Astrocyte of the cerebellum (primary cell): ENCODE data around the gene THAP3.
A peak's percentile ranks its signal among the peaks of the same experiment; 100 is the strongest.
"Not testable (repeated sequence)": the region's sequence is repeated elsewhere in the genome, so short reads cannot be mapped to it uniquely, and the experiment has no call there.

ENCODE experiments used
- DNase-seq: peaks from one replicate; pipeline ENCODE4 v3.0.0-alpha.2; 2011; ENCODE audit warnings: low read depth
- H3K4me3 ChIP-seq: 2 replicates; pipeline ENCODE4 v1.5.1; 2011; ENCODE audit warnings: mild to moderate bottlenecking, low read depth, low read length, moderate library complexity
- CTCF ChIP-seq: IDR thresholded peaks from 2 replicates; pipeline ENCODE4 v1.5.1; 2012; ENCODE audit warnings: low read length, low read depth, moderate library complexity, mild to moderate bottlenecking; ENCODE audit errors: missing control alignments
- in situ Hi-C: cut with HindIII; loops from 2 replicates; pipeline ENCODE4 v1.10.0; 2017; ENCODE audit warnings: low sequenced_read_pairs

THAP3 gene

GRCh38 chr1:6596351-6596750, 28.3 kb upstream of the THAP3 start:
- in situ Hi-C loops = no loop called here

GRCh38 chr1:6596886-6597776, 27.5 kb upstream of the THAP3 start:
- TF ChIP-seq CTCF = no peak

More at GRCh38 chr1:6596351-6596750, 28.3 kb upstream of the THAP3 start:
- no peak for DNase-seq
- TF ChIP-seq CTCF = no peak
- no peak overlapping the region for H3K4me3 ChIP-seq

DNA sequence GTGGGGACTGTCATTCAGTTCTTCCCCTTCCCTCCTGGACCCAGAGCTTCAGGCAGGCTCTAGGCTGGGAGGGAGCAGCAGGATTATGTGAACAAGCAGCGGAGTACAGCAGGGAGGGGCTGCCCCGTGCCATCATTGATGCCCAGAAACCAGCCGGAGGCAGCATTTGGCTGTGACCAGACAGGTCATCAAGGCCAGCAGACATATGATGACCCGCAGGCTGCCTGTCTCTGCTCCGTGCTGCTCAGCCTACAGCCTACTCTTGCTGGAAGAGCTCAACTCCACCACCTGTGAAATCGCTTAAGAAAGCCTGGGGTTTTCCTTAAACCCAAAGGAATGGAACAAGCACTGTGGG, 26.9 kb upstream of the THAP3 start:
- in situ Hi-C loops = no loop called here
- no peak overlapping the region for H3K4me3 ChIP-seq
- no peak for TF ChIP-seq CTCF
- no peak for DNase-seq

More at GRCh38 chr1:6596886-6597776, 27.5 kb upstream of the THAP3 start:
- in situ Hi-C loops = no loop called here
- no peak overlapping the region for H3K4me3 ChIP-seq
- DNase-seq = no peak

DNA sequence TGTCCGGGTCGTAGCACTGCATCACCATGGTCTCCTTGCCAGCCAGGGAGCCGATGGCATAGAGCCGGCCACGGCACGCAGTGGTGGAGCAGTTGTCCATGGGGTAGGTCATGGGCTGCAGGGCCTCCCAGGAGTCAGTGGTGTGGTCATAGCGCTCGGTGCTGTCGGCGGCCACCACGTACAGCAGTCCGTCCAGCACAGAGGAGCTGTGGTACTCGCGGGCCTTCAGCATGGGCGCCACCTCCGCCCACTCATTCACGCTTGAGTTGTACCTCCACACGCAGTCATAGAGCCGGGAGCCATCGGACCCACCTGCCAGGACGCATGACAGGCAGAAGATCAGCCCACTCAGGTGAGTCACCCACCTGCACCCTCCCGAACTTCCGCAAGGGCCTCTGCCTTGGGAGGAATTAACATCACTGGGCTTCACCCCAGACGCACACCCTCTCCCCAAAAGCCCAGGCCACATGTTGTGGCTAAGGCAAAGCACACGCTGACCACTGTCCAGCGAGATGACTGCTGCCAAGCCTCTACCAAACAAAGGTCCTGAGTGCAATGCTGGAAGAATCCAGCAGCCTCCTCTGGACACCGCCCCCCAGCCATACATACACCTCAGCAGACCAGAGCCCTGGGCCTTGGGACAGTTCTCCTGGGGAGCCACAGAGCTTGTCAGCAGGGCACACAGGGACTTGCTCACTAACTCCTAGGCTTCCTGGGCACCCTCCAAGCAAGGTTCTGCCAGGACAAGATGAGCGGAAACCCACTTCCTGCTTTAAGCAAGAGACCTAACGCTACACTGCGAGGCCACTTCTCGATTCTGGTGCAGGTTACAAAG, 25.3 kb upstream of the THAP3 start:
- TF ChIP-seq CTCF = no peak
- no peak for DNase-seq
- in situ Hi-C loops = no loop called here
- H3K4me3 ChIP-seq = peak overlapping the region; percentile 89

- DNase-seq, in situ Hi-C loops: not testable (repeated sequence)
- peak overlapping the region; percentile 89 for H3K4me3 ChIP-seq
Observed at GRCh38 chr1:6599991-6600390, 24.7 kb upstream of the THAP3 start.

- in situ Hi-C loops = no loop called here
- no peak for TF ChIP-seq CTCF
- H3K4me3 ChIP-seq = peak overlapping the region; percentile 89
- DNase-seq = no peak
Observed at GRCh38 chr1:6600410-6601048, 24.1 kb upstream of the THAP3 start.
